HG03354 (cell line): Measurements from ENCODE around the gene TSPO.
"Not testable (repeated sequence)": the region's sequence is repeated elsewhere in the genome, so short reads cannot be mapped to it uniquely, and the experiment has no call there.

Experiments used
- ATAC-seq: cut with Tn5 transposase; IDR thresholded peaks from one replicate; pipeline ENCODE4 v1.9.1; 2021; ENCODE audit warnings: mild to moderate bottlenecking; ENCODE audit not compliant: unreplicated experiment, poor library complexity, severe bottlenecking

TSPO gene

GRCh38 chr22:43151251-43152002 lies at the start of gene TSPO:
Gene TSPO, plus strand, starts transcription at chr22:43151559. Its CDS starts 7,680 bp downstream, at chr22:43159239.
- no peak for ATAC-seq

DNA sequence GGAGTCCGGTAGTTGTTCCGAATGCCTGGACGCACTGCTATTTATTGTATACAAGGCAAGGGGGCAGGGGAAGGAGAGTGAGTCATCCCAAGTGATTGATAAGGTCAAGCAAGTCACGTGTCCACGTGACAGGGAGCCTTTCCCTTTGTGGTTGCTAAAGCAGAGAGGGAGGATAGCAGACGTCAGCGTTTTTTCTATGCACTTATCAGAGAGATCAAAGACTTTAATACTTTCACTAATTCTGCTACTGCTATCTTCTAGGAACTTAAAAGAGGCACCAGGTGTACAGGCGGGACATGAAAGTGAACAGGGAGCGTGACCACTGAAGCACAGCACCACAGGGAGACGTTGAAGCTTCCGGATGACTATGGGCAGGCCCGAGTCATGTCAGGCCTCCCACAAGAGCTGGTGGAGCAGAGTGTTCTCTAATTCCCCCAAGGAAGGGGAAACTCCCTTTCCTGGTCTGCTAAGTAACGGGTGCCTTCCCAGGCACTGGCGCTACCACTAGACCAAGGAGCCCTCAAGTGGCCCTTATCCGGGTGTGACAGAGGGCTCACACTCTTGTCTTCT lies 47.2 kb upstream of the TSPO start:
- not testable (repeated sequence) for ATAC-seq

DNA sequence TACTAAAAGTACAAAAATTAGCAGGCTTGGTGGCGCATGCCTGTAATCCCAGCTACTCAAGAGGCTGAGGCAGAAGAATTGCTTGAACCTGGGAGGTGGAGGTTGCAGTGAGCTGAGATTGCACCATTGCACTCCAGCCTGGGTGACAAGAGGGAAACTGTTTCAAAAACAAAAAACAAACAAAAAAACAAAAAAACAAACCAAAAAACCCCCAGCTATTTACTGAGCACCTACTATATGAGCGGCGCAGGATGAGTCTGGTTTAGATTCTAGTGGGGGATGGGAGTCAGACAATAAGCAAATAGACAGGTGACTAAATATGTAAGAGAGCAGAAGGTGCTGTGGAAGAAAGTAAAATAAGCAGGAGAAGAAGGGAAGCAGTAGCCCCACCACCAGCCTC lies 46.4 kb upstream of the TSPO start:
- ATAC-seq, result not testable (repeated sequence)

- no peak for ATAC-seq
Measured at GRCh38 chr22:43106302-43106701, 45.1 kb upstream of the TSPO start.

DNA sequence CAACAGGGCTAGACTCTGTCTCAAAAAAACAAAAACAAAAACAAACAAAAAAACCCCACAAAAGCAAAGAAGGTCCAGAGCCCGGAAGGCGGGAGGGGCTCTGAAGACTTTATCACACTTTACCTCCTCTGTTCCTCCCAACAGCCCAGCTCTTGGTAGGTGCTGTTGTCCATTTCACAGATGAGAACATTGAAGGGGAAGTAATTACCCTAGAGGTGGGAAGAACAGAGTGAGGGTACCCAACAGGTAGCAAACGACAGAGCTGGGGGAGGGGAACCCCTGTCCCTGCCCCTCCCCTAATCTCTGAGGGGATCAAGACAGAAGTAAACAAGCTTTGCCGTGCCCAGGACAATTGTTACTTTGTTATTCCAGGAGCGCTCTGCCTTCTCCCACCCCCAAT lies 41.8 kb upstream of the TSPO start:
- ATAC-seq, result no peak

GRCh38 chr22:43109921-43110443 lies 41.4 kb upstream of the TSPO start:
- ATAC-seq, result no peak

DNA sequence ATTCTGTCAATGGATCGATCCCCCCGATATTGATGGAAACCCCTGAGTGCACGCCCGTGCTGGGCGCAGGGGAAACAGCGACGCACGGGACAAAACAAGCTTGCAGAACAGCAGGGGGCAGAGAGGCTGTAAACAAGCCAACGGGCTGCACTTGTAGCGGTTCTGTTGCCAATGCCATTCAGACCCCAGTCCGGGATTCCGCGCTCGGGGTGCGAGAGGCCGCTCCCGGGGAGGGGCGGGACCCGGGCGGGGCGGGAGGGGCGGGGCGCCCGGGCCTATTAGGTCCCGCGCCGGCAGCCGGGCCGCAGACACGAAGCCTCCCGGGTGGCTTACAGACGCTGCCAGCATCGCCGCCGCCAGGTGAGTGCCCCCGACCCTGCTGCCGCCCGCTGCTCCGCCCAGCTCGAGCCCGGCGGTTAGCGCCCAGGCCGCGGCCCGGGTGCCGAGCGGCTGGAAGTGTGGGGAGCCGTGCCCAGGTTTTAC lies 40.9 kb upstream of the TSPO start, which contains the start of gene BIK:
Gene BIK (plus strand): TSS at position 307 of the 483 bp plus-strand sequence. CDS start 13,273 bp downstream, outside the sequence.
- ATAC-seq, result no peak

DNA sequence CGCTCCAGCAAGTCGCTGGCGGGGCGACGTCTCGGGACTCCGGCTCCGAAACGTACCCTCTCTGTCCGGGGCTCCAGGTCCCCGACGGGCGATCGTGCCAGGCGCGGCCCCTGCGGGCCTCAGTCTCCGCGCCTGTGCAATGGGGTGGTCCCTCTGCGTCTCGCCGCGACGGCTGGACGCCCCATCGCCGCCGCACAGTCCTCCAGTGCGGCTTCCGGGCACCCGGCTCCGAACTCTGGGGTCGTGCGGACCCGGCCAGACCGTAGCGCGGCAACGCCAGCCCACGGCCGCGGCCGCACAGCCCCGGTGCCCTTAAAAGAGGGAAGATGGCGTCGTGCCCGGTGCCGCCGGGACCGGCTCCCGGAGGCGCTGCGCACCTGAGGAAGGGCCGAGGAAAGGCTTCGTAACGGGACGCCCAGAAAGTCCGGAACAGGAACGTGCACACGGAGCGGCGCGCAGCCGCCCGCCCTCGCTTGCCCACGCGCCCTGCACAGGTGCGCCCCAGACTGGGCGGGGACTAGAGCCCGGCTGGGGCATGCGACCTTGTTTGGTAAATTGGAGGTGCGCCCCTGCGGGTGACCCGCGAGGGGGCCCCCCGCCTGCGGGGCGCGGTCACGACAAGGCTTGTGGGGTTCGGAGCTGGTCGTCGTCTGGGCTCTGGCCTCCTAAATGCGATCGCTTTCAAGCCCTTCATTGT lies 40.3 kb upstream of the TSPO start:
- no peak for ATAC-seq

GRCh38 chr22:43113526-43114251 lies 37.7 kb upstream of the TSPO start:
- no peak for ATAC-seq

- no peak for ATAC-seq
Measured at GRCh38 chr22:43114958-43115357, 36.4 kb upstream of the TSPO start.

- no peak for ATAC-seq
Measured at GRCh38 chr22:43116932-43117331, 34.4 kb upstream of the TSPO start.

- no peak for ATAC-seq
Measured at GRCh38 chr22:43118024-43118849, 33.1 kb upstream of the TSPO start.

DNA sequence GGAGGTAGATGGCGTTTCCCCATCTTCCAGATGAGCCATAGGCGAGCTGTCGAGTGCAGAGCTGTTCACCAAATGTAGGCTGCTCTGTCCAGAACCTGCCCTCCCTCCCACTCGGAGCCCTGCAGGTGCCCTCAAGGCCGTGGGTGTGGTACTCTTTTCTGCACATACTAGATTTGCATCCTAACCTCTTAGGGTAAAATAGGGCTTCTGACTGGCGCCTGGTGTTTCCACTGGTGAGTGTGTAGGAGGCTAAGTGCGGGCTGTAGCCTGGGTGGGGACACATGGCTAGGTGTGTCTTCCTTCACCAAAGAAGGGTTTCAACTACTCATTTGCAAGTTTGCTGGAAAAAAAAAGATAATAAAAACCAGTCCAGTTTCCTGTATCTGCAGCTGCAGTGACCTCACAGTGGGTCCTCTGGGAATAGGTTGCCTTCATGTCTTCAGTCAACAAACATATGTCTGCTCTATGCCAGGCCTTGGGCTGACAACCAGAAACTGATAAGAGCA lies 32.4 kb upstream of the TSPO start:
- ATAC-seq, result no peak

DNA sequence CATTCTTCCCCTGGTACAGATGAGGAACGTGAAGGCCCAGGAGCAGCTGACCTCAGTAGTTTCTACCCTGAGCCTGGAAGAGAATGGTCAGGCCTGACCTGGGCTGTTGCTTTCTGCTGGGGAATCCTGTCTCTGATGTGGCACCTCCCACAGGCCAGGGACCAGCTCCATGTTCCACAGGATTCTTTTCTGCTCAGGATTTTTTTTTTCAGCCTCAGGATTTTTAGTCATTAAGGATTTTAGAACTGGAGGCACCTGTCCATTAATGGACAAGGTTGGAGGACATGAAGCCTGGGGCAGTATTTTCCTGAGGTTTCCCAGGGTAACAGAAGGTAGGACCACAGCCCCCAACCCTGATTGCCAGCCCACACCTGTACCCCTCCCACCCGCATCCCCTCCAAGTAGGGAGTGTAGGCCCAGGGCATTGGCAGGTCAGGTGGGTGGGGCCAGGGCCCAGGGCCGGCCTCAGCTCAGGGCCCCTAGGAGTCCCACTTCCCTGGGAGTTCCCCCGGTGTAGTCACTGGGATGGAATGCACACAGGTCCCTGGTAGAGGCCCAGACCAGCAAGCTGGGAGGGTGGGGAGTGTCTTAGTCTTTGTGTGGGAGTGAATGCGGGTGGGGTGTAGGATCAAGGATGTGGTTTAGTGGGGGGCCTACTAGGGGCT lies 24.7 kb upstream of the TSPO start:
- ATAC-seq, result no peak

- ATAC-seq, result no peak
Measured at GRCh38 chr22:43127166-43127908, 24.0 kb upstream of the TSPO start.

DNA sequence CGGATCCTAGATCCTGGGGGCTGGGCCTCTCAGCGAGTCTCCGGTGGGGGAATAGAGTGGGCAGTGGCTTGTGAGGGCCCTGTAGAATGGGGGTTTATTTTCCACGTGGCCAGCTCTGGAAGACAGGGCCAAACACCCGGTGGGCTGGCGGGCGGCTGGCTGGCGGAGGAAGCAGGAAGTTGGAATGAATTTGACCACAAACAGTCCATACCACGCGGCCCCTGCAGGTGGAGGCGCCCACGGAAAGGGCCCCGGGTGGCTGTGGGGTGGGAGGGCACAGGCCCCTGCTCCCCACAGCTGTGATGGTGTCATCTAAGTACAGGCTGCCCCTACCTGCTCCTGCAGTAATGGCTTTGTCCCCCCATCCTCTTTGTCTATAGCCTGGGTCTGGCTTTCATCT lies 23.2 kb upstream of the TSPO start:
- ATAC-seq, result no peak

DNA sequence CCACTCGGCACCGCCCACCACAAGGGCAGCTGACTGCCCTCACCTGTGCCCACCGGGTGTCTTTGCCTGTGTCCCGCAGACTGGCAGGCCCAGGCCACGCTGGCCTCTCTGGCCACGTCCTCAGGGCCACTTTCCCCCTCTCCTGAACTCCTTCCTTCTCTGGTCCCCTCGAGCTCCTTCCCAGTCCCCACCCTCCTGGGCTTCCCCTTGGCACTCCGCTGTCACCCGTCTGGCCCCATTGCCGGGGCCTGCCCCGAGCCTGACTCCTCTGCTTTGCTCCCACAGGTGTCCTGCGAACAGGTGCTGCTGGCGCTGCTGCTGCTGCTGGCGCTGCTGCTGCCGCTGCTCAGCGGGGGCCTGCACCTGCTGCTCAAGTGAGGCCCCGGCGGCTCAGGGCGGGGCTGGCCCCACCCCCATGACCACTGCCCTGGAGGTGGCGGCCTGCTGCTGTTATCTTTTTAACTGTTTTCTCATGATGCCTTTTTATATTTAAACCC lies 22.4 kb upstream of the TSPO start:
- ATAC-seq, result no peak
